ENCODE data around the gene OR7D4.
"Not testable (repeated sequence)": the region's sequence is repeated elsewhere in the genome, so short reads cannot be mapped to it uniquely, and the experiment has no call there.

Gene OR7D4

GRCh38 chr19:9219489-9219888 is at the start of gene OR7D4:
Gene OR7D4 (minus strand): TSS chr19:9219589. CDS start chr19:9214837, 4,752 bp downstream.
- no peak for DNase-seq

DNA sequence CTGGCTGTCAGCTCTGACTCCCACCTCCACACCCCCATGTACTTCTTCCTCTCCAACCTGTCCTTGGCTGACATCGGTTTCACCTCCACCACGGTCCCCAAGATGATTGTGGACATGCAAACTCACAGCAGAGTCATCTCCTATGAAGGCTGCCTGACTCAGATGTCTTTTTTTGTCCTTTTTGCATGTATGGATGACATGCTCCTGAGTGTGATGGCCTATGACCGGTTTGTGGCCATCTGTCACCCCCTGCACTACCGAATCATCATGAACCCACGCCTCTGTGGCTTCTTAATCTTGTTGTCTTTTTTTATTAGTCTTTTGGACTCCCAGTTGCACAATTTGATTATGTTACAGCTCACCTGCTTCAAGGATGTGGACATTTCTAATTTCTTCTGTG is 31.8 kb upstream of the OR7D4 start:
- DNase-seq: no peak

- DNase-seq: no peak
These were observed 31.2 kb upstream of the OR7D4 start, which contains the start of gene OR7E24 for GRCh38 chr19:9250630-9251029. Gene OR7E24 (plus strand): TSS chr19:9250930. CDS start chr19:9251044, 114 bp downstream.

DNA sequence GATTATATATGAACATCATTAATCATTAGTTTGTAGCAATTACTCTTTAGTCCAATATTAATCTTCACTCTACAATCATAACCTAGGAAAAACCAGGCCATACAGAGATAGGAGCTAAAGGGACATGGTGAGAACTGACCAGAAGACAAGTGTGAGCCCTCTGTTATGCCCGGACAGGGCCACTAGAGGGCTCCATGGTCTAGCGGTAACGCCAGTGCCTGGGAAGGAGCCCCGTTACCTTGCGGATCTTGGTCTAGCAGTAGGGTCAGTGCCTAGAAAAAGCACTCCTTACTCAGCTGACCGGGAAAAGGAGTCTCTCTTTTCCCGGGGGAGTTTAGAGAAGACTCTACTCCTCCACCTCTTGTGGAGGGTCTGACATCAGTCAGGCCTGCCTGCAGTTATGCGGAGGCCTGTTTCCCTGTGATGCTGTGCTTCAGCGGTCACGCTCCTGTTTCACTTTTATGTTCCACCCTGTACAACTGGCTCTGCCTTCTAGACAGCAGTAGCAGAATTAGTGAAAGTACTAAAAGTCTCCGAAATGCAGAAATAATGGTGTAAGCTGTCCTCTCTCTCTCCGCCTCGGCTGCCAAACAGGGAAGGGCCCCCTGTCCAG is 13.8 kb downstream of the OR7D4 start:
- no peak for DNase-seq

GRCh38 chr19:9198044-9198443 is 21.3 kb downstream of the OR7D4 start:
- not testable (repeated sequence) for DNase-seq

GRCh38 chr19:9189535-9189934 is 29.9 kb downstream of the OR7D4 start:
- no peak for DNase-seq

GRCh38 chr19:9187191-9187590 is 32.2 kb downstream of the OR7D4 start:
- no peak for DNase-seq

GRCh38 chr19:9183000-9183399 is 36.4 kb downstream of the OR7D4 start:
- no peak for DNase-seq

DNA sequence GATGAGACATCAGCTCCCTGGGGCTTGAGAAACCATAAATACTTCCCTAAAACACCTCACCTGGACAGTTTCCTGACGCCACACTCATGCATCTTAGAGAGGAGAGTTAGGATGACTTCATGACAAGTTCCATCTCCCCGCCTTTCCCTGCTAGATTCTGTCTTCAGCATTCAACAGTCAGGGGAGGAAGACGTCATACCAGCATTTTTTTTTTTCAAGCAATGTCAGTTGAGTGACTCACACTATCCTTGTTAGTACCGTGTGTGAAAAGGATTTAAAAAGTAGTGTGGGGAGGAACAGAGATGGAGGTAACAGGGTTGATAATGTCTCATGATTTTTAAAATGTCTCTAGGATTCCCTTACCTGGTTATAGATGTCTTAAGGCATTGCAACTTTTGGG is 40.5 kb downstream of the OR7D4 start, which contains the start of gene OR7D2:
Gene OR7D2 (plus strand): TSS at position 79 of the 400 bp plus-strand sequence. CDS start 6,803 bp downstream, outside the sequence.
- DNase-seq: no peak

GRCh38 chr19:9175326-9175725 is 44.1 kb downstream of the OR7D4 start:
- DNase-seq: no peak

GRCh38 chr19:9171393-9171991 is 47.9 kb downstream of the OR7D4 start:
- DNase-seq: no peak

DNA sequence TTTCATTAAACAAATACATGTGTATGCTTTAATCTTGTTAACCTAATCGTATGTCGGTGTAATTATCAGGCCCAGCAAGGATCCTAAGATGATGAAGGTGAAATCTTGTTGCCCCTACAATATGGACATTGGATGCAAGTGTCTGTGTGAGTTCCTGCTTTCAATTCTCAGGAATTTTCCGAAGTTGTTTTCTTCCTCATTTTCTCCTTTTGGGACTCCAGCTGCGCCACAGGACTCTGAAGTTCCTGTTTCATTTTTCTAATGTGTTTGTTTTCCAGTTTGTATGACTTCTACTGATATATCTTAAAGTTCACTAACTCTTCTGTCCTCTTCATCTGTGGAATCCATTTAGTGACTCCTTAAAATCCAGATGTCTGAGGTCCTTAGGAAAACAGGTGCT is 52.5 kb downstream of the OR7D4 start:
- no peak for DNase-seq

GRCh38 chr19:9165261-9165660 is 54.1 kb downstream of the OR7D4 start:
- DNase-seq: no peak

DNA sequence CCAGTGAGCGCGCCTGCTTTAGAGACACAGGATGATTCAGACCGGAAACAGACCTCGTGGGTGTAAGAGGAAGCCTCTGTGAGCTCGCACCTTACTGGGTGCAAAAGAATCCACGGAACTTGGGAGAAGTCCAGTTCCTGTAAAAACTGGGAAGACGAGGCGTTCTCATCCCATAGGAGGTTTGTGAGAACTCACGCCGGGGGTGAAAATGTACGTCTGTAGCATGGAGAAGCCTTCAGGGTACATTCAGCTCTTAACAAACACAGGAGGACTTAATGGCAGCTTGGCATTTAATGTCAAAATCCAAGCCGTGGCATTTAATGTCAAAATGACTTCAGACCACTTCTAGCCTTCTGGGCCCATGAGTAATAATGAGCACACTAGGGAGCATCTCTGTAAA is 58.0 kb downstream of the OR7D4 start:
- no peak for DNase-seq

All from DMS153 (cell line).